Upper lobe of right lung (tissue), 1 donor: ENCODE data around the gene COL4A3. TPM values are rescaled to one million over a fixed set of nuclear protein-coding genes. Genes with fewer than 3 reads are reported as not detected.

ENCODE experiments used
- ATAC-seq: fragments of 200-7000 bp; cut with Tn5 transposase; one replicate; pipeline ENCODE4 v1.9.1; 2020; ENCODE audit warnings: mild to moderate bottlenecking, moderate library complexity
- DNase-seq: peaks from one replicate; pipeline ENCODE4 v3.0.0-alpha.2; 2020
- H3K27ac ChIP-seq: fragments of 200-600 bp; one replicate; pipeline ENCODE4 v1.8.0; 2022
- H3K27me3 ChIP-seq: fragments of 200-600 bp; one replicate; pipeline ENCODE4 v1.8.0; 2022; ENCODE audit warnings: mild to moderate bottlenecking
- H3K36me3 ChIP-seq: fragments of 200-600 bp; one replicate; pipeline ENCODE4 v1.8.0; 2022
- H3K4me1 ChIP-seq: fragments of 200-600 bp; one replicate; pipeline ENCODE4 v1.8.0; 2022
- H3K4me3 ChIP-seq: fragments of 200-600 bp; one replicate; pipeline ENCODE4 v1.8.0; 2022; ENCODE audit warnings: mild to moderate bottlenecking
- H3K9me3 ChIP-seq: fragments of 200-600 bp; one replicate; pipeline ENCODE4 v1.8.0; 2022
- intact Hi-C: fragments of 100-400 bp; cut with DNase I; formaldehyde crosslinking; loops from one replicate; pipeline ENCODE4 v1.11.0; 2022
- total RNA-seq: library from RNA; stranded (reverse); fragmentation: NEBNext Ultra II Directional; extraction: Animal tissue kit (Norgen Biotek cat#: 25700); gene quantifications from one replicate; pipeline ENCODE4 v1.2.1, GENCODE V29; 2021
- TF ChIP-seq, protein P1 (sequence below): fragments of 200-600 bp; IDR thresholded peaks from one replicate; pipeline ENCODE4 v1.8.0; 2022; ENCODE audit warnings: antibody characterized with exemption
- donor health status: DM: no; HTN: yes; CAD: no; lungs with severe emphysema.

Gene COL4A3
- total RNA-seq, 1 donor from 2014 or later: 46.4 TPM

DNA sequence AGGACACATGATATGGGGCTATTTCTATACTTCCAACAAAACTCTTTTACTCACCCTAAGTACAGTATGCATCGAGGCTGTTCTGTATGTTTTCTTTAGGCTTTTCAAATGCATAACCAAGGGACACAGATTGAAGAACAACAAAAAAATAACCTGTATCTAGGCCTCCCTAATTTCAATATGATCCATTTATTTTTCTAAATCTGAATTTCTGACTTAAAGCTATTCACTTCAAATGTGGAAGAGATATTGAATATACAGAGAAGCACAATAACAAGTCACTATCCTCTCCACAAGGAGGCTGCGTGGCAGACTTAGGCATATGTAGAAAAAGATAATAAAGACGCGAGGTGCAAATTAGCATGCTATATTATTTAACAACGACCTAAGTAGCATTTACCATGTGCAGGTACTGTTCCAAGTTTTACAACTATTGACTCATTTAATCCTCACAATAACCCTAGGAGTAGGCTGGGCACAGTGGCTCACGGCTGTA, 121.4 kb downstream of the COL4A3 start:
- TF ChIP-seq, protein P1, sequence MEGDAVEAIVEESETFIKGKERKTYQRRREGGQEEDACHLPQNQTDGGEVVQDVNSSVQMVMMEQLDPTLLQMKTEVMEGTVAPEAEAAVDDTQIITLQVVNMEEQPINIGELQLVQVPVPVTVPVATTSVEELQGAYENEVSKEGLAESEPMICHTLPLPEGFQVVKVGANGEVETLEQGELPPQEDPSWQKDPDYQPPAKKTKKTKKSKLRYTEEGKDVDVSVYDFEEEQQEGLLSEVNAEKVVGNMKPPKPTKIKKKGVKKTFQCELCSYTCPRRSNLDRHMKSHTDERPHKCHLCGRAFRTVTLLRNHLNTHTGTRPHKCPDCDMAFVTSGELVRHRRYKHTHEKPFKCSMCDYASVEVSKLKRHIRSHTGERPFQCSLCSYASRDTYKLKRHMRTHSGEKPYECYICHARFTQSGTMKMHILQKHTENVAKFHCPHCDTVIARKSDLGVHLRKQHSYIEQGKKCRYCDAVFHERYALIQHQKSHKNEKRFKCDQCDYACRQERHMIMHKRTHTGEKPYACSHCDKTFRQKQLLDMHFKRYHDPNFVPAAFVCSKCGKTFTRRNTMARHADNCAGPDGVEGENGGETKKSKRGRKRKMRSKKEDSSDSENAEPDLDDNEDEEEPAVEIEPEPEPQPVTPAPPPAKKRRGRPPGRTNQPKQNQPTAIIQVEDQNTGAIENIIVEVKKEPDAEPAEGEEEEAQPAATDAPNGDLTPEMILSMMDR: no peak
- no peaks in the 10 kb centered on the region for H3K9me3 ChIP-seq
- intact Hi-C loops: no loop called here
- no peak overlapping the region for H3K4me3 ChIP-seq
- ATAC-seq (no peak), DNase-seq (no peak)
- no peaks in the 10 kb centered on the region for H3K4me1 ChIP-seq
- no peaks in the 10 kb centered on the region for H3K27me3 ChIP-seq
- H3K27ac ChIP-seq: no peak overlapping the region
- H3K36me3 ChIP-seq: peaks cover 4% of the 10 kb centered on the region

DNA sequence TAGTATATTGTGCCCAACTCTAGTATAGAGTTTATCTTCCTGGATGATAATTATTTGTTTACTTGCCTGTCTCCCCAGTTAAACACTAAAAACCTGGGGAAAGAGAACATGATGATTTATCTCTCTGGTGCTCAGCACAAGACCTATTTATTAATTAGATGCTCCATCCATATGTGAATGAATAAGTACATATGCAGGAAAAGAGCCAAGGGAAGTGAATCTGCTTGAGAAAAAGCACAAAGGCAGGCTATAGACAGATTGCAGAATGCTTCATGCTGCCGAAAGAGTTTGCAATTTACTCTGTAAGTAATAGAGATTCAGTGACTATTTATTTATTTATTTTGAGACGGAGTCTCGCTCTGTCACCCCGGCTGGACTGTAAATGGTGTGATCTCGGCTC, 123.3 kb downstream of the COL4A3 start:
- no peak for ATAC-seq
- Histone ChIP-seq H3K36me3 (peaks cover 4% of the 10 kb centered on the region), H3K4me1 (no peaks in the 10 kb centered on the region), H3K27ac (no peak overlapping the region), H3K27me3 (no peaks in the 10 kb centered on the region), H3K4me3 (no peak overlapping the region), H3K9me3 (no peaks in the 10 kb centered on the region)
- TF ChIP-seq, protein P1: no peak
- intact Hi-C loops: no loop called here
- no peak for DNase-seq

DNA sequence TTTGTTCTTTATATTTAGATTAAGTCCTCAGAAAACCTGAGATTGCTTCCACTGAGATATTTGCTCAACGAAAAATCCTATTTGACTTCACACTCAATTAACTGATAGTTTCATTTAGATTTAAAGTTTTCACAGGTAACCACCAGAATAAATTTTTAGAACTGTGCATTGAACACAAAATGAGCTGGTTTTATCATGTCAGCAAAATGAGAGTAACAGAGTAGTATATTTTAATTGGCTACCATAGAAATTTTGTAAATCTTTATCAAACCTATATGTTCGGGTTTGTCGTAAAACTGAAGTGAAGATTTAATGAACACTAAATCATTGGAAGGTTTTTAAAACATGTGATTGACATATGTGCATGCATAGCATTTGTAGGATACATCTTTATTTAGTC, 127.9 kb downstream of the COL4A3 start:
- no peak overlapping the region for H3K27ac ChIP-seq
- no peaks in the 10 kb centered on the region for H3K36me3 ChIP-seq
- TF ChIP-seq, protein P1: no peak
- no peak overlapping the region for H3K4me3 ChIP-seq
- no peaks in the 10 kb centered on the region for H3K27me3 ChIP-seq
- no peak for ATAC-seq
- intact Hi-C loops: no loop called here
- no peaks in the 10 kb centered on the region for H3K4me1 ChIP-seq
- DNase-seq: no peak
- H3K9me3 ChIP-seq: no peaks in the 10 kb centered on the region

DNA sequence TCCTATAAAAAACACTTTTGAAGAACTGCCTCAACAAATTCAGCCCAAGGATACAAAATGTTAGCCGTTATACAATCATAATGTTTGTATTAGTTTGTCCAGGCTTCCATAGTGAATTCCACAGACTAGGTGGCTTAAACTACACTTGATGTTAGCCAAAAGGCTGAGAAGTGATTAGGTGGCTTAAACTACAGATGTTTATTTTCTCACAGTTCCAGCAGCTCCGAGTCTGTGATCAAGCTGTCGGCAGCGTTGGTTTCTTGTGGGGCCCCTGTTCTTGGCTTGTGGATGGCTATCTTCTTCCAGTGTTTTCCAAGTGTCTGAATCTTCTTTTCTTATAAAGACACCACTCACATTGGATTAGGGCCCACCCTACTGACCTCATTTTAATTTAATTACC, 129.1 kb downstream of the COL4A3 start:
- TF ChIP-seq, protein P1: no peak
- no peaks in the 10 kb centered on the region for H3K4me1 ChIP-seq
- ATAC-seq: no peak
- intact Hi-C loops: no loop called here
- no peak for DNase-seq
- no peaks in the 10 kb centered on the region for H3K36me3 ChIP-seq
- H3K4me3 ChIP-seq: no peak overlapping the region
- no peak overlapping the region for H3K27ac ChIP-seq
- H3K9me3 ChIP-seq: no peaks in the 10 kb centered on the region
- no peaks in the 10 kb centered on the region for H3K27me3 ChIP-seq

DNA sequence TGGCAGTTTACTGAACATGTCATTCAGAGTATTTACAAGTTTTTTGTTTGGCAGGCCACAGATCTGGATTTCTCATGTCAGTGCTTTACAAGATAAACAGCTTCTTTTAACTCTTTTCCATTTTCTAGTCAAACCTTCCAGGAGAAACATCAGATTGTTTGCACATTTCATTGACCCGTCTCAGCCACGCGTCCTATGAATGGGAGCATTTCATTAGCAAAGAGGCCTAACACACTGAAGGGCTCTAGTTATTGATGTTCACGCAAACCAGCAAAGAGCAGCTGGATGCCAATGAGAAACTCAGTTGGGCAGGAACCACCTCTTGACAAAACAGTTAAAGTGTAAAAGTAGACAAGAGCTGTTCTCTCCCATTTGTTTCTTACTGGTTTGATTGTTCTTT, 131.4 kb downstream of the COL4A3 start:
- intact Hi-C loops: no loop called here
- H3K27ac ChIP-seq: no peak overlapping the region
- no peaks in the 10 kb centered on the region for H3K4me1 ChIP-seq
- DNase-seq: no peak
- no peaks in the 10 kb centered on the region for H3K9me3 ChIP-seq
- TF ChIP-seq, protein P1: no peak
- H3K4me3 ChIP-seq: no peak overlapping the region
- ATAC-seq: no peak
- H3K36me3 ChIP-seq: no peaks in the 10 kb centered on the region
- H3K27me3 ChIP-seq: no peaks in the 10 kb centered on the region
